ENCODE measurements around the gene P2RX4.
"Not testable (repeated sequence)": the region's sequence is repeated elsewhere in the genome, so short reads cannot be mapped to it uniquely, and the experiment has no call there.

P2RX4 gene

GRCh38 chr12:121252712-121253345, 42.9 kb downstream of the P2RX4 start:
- DNase-seq (ENCODE audit: low read depth): no peak
- no peak overlapping the region for H3K4me3 ChIP-seq (ENCODE audit: low read depth, low read length)
- no peak for TF ChIP-seq CTCF (IDR thresholded peaks at IDR 0.05; ENCODE audit: low read depth, low read length)
- no peak for TF ChIP-seq MYC (IDR thresholded peaks at IDR 0.05; ENCODE audit: low read depth, low read length)
- no peak for TF ChIP-seq POLR2A (IDR thresholded peaks at IDR 0.05; ENCODE audit: extremely low read depth, insufficient read length)
- no peak for TF ChIP-seq MAX (IDR thresholded peaks at IDR 0.05; ENCODE audit: low read depth, low read length)

DNA sequence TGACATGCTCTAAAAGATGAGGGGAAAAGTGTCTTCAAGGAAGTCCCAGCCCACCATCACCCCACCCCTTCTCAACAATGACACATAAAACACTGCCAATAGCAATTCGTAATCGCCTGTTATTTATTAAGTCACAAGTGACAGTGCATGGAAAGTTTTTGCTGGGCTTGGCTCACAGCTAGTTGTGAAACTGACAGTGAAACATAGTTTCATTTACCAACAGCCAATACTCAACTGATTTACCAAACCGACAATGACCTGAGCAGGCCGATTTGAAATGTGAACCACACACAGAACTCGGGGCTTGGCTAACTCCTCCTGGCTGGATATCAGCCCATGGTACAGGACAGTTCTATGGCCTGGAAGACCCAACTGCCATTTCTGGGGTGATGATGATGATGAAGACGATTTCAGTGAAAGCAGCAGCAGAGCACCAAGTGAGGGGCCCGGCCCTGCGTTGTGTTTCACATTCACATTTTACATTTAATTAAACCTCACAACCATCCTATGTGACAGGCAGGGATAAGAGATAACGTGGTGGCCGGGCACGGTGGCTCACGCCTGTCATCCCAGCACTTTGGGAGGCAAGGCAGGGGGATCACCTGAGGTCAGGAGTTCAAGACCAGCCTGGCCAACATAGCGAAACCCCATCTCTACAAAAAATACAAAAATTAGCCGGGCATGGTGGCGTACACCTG, 43.9 kb downstream of the P2RX4 start:
- TF ChIP-seq MYC (IDR thresholded peaks at IDR 0.05; ENCODE audit: low read depth, low read length) (no peak), MAX (IDR thresholded peaks at IDR 0.05; ENCODE audit: low read depth, low read length) (no peak), POLR2A (IDR thresholded peaks at IDR 0.05; ENCODE audit: extremely low read depth, insufficient read length) (no peak), CTCF (IDR thresholded peaks at IDR 0.05; ENCODE audit: low read depth, low read length) (no peak)
- H3K4me3 ChIP-seq (ENCODE audit: low read depth, low read length): no peak overlapping the region
- no peak for DNase-seq (ENCODE audit: low read depth)

GRCh38 chr12:121255433-121255832, 45.5 kb downstream of the P2RX4 start:
- H3K4me3 ChIP-seq (ENCODE audit: low read depth, low read length): no peak overlapping the region
- TF ChIP-seq CTCF (IDR thresholded peaks at IDR 0.05; ENCODE audit: low read depth, low read length) (no peak), MAX (IDR thresholded peaks at IDR 0.05; ENCODE audit: low read depth, low read length) (no peak), POLR2A (IDR thresholded peaks at IDR 0.05; ENCODE audit: extremely low read depth, insufficient read length) (no peak), MYC (IDR thresholded peaks at IDR 0.05; ENCODE audit: low read depth, low read length) (no peak)
- DNase-seq (ENCODE audit: low read depth): no peak

- not testable (repeated sequence) for H3K4me3 ChIP-seq (ENCODE audit: low read depth, low read length); DNase-seq (ENCODE audit: low read depth)
Measured at GRCh38 chr12:121257704-121258449, 47.9 kb downstream of the P2RX4 start.

- H3K4me3 ChIP-seq (ENCODE audit: low read depth, low read length): no peak overlapping the region
- DNase-seq (ENCODE audit: low read depth): no peak
- TF ChIP-seq MYC (IDR thresholded peaks at IDR 0.05; ENCODE audit: low read depth, low read length) (no peak), CTCF (IDR thresholded peaks at IDR 0.05; ENCODE audit: low read depth, low read length) (no peak), MAX (IDR thresholded peaks at IDR 0.05; ENCODE audit: low read depth, low read length) (no peak)
Measured at GRCh38 chr12:121259074-121259473, 49.1 kb downstream of the P2RX4 start.

- no peak overlapping the region for H3K4me3 ChIP-seq (ENCODE audit: low read depth, low read length)
- DNase-seq (ENCODE audit: low read depth): no peak
- TF ChIP-seq MAX (IDR thresholded peaks at IDR 0.05; ENCODE audit: low read depth, low read length) (no peak), CTCF (IDR thresholded peaks at IDR 0.05; ENCODE audit: low read depth, low read length) (no peak), MYC (IDR thresholded peaks at IDR 0.05; ENCODE audit: low read depth, low read length) (no peak), POLR2A (IDR thresholded peaks at IDR 0.05; ENCODE audit: extremely low read depth, insufficient read length) (no peak)
Measured at GRCh38 chr12:121260091-121260490, 50.2 kb downstream of the P2RX4 start.

All from NB4 (cell line).